HG03432 (cell line): ENCODE measurements around the gene LATS2.

Experiments used
- ATAC-seq: cut with Tn5 transposase; IDR thresholded peaks from one replicate; pipeline ENCODE4 v1.9.1; 2021; ENCODE audit warnings: mild to moderate bottlenecking, moderate library complexity; ENCODE audit not compliant: unreplicated experiment

The LATS2 gene

DNA sequence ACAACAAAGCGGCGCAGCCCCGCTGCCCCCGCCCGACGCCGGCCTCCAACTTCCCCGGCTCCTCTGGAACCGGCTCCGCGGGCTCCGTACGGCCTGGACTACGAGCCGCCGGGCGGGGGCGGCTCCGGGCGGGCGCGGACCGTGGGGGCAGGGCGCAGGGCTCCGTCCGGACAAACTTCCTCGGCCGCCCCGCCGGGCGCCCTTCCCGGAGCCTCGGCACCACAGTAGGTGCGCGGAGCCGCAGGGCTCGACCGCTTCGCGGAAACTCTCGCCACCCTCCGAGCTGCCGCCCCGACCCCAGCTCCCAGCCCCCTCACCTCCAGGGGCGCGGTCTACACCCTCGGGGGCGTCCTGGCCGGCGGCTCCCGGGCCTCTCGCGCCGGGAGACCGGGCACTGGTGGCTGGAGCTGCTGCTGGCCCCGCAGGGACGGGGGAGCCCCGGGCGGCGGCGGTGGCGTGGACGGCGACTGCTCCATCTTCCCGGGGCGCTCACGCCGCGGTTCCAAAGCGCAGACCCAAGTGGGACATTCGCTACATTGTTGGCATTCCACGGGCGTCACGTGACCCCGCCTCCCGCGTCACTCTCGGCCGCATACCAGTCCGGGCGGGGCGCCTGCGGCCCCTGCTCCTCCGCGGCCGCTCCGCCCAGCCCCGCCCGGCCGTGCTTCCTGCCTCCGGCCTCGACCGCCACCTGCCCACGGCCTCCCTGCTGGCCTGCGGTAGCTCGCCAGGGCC, at the start of gene LATS2:
Gene LATS2, minus strand, starts transcription at position 558 of the 735 bp plus-strand sequence. CDS start 15,560 bp downstream, outside the sequence.
- peak; percentile 91 for ATAC-seq

DNA sequence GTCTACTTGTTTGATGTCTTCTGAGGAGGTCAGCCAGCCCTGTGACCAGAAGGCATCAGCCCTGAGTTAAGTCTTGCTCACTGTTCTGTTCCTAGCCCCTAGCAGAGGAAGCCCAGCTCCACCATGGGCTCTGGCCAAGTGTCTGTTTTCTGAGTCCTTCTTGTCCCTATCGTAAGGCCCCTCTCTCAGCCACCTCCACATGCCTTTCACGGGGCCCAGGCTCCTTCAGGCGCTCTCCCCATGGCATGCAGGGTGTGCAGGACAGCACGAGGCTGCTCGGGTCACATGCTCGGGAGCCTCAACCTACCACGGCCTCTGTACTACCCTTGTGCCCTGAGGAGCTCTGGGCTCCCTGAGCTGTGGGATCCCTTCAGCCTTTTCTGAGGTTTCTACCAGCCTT, 47.8 kb upstream of the LATS2 start:
- no peak for ATAC-seq

DNA sequence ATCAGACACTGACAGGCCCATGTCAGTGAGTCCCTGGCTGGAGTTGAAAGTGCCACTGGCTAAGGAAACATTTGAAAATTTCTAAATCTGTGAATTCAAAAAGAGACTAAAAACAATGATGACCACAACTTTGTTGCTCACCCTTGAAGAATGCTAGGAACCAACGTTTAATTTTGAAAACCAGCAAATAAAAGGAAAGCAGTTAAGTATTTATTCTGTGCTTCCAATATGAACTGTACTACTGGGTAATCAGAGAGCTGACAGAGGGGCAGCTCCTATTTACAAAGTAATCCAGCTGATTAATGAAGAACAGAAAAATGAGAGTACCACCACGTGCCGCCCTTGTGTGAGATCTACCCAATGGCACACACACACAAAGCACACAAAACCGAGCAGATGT, 44.7 kb upstream of the LATS2 start:
- no peak for ATAC-seq

DNA sequence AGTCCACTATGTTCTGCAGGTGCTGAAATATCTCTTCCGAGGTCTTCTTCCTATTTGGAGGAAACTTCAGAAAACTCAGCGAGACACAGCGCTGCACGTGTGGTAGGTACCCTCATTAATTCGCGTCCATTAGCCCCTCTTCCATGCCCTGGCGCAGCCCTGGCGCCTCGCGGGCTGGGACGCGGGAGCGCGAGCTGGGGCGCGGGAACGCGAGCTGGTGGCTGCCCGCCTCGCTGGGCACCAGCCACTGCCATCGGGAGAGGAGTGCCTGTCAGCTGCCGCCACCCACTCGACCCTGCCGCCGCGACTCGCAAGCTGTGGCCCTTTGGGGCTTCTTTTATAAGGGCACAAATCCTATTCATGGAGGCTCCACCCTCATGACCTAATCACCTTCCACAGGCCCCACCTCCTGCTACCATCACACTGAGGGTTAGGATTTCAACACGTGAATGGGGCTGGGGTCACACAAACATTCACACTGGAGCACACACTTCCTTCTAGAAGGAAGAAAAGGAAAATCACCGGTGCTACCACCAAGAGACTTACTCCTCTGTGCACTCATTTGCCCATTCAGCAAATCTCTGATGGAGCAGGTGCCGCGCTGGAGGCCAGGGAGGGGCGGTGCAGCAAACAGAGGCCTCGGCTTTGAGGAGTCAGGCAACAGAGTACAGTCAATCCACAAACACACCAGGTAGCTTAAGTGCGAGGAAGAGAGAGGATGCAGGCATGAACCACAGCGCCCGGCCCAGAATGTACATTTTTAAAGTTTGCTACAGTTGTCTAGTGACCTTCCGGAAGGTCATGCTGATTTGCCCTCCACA, 43.0 kb upstream of the LATS2 start:
- ATAC-seq, result no peak

DNA sequence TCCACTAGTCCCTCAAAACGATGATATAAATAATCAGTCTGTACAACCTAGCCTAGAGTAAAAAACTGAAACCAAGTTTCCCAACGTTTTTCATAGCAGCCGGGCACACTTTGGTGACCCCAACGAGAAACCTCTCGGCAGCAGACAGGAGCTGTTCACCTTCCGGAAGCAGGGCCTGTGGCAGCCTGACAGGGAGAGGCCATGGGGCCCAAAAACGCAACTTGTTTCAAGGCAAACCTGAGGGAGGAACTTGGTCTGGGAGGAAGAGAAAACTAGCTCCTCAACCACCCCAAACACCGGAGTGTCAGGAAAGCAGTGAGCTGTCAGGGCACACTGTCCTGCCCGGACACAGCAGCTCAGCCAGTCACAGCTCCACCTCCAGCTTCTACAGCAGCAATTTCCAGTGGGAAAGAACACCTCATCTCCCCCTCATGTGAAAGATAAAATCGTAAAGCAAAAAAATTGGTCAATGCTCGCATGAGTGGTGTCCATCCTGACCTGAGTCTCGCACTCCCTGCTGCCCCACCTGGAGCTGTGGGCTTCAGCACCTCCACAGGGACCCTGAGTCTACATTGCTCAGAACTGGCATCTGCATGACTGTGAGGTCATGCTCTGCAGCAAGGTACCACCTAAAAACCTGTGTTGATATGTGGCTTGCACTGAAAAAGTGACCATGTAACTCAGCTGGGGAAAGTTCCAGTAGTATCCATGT, 40.6 kb upstream of the LATS2 start:
- no peak for ATAC-seq

DNA sequence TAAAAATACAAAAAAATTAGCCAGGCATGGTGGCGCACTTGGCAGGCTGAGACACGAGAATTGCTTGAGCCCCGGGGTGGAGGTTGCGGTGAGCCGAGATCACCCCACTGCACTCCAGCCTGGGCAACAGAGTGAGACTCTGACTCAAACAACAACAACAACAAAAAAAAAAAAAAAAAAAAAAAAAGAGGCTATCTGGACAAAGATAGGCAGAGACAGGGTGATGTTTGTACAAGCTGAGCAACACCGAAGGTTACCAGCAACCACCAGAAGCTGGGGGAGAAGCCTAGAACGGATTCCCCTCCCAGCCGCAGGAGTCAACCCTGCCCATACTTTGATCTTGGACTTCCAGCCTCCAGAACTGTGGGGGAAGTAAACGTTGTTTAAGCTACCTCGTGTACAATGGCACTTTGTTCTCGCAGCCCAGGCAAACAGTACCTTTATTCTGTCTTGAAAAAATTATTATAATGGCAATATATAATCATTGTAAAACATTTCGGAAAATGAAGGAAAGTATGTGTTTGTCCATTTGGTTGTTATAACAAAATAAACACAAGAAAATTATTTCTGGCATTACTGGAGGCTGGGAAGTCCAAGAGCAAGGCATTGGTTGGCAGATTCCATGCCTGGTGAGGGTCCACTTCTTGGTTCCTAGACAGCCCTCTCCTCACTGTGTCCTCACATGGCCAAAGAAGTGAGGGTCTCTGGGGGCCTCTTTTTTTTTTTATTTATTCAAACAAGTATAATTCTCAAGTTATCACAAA, 39.8 kb upstream of the LATS2 start:
- no peak for ATAC-seq

DNA sequence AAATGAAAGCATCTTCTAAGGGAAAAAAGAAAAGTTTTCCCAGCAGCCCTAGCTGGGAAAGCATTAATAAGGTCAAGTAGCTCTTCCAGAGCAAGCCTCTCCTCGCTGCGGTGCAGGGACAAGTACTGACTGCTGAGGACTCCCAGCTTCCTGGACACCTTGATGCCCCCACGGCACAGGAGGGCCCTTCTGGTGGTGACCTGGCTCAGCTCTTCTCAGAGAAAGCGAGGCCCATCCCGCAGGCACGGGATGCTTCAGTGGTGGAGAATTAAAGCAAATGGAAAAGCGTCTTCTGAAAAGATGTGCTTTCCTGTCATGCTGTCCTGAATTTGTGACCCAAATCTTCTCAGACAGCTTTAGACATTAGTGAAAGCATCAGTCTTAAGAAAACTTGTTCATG, 38.8 kb upstream of the LATS2 start:
- no peak for ATAC-seq

DNA sequence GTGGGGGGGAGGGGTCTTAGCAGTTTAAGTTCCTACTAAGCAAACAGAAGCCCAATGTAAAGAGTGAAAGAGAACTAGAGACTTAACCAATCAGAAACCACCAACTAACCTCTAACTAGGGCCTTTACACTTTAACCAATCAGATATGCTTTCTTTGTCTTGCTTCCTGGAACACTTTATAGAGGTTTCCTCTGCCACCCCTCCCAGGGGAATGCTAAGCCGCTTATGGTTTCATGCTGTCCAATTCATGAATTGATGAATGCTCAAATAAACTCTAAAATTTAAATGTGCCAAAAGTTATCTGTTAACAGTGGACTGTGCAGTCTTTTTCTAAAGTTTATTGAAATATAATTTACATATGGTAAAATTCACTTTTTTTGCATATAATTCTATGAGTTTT, 33.9 kb upstream of the LATS2 start:
- no peak for ATAC-seq

DNA sequence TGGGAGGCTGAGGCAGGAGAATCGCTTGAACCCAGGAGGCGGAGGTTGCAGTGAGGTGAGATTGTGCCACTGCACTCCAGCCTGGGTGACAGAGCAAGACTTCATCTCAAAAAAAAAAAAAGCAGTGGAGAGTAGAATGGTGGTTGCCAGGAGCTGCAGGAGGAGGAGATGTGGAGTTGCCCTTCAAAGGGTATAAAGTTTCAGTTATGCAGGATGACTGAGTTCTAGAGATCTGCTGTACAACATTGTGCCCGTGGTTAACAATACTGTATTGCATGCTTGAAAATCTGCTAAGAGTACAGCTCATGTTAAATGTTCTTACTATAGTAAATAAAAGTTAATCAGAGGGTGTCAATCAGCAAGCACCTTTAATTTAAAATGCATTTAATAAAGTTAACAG, 28.4 kb upstream of the LATS2 start:
- no peak for ATAC-seq

DNA sequence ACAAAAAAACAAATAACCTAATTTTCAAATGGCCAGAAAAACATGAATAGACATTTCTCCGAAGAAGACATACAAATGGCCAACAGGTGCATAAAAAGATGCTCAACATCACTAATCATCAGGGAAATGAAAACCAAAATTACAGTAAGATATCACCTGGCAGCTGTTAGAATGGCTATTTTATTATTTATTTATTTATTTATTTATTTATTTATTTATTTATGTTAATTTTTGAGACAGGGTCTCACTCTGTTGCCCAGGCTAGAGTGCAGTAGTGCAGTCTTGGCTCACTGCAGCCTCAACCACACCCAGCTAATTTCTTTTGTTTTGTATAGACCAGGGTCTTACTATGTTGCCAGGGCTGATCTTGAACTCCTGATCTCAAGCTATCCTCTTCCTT, 27.1 kb upstream of the LATS2 start:
- ATAC-seq, result no peak

DNA sequence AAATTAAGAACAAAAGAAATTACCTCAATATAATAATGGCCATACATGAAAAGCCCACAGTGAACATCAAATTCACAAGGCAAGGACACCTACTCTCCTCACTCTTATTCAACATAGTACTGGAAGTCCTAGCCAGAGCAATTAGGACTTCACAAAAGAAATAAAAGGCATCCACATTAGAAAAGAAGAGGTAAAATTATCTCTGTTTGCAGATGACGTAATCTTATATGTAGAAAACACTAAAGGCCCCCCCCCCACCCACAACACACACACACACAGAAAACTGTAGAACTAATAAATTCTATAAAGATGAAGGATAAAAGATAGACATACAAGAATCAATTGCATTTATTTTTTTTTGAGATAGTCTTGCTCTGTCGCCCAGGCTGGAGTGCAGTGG, 25.5 kb upstream of the LATS2 start:
- no peak for ATAC-seq

DNA sequence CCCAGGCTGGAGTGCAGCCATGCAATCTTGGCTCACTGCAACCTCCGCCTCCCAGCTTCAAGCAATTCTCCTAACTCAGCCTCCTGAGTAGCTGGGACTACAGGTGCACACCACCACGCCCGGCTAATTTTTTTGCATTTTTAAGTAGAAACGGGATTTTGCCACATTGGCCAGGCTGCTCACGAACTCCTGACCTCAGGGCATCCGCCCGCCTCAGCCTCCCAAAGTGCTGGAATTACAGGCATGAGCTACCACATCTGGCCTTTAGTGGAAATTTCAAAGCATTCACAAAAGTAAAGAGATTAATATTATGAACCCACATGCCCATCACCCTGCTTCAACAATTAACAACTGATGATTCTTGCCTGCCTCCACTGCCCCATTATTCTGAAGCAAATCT, 20.5 kb upstream of the LATS2 start:
- no peak for ATAC-seq

DNA sequence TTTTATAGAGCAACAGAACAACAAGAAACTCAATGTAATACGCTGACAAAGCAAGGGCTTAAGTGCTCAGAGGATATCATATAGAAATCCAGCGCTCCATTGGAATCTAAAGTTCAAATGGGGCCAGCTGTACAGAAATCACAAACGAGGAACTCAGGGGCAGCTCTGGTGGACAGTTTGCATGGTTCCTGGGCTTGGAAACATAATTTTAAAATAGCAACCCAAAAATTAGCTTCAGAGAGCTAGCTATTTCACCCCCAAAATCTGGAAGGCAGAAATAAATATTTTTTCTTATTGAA, 19.2 kb upstream of the LATS2 start:
- ATAC-seq, result no peak

DNA sequence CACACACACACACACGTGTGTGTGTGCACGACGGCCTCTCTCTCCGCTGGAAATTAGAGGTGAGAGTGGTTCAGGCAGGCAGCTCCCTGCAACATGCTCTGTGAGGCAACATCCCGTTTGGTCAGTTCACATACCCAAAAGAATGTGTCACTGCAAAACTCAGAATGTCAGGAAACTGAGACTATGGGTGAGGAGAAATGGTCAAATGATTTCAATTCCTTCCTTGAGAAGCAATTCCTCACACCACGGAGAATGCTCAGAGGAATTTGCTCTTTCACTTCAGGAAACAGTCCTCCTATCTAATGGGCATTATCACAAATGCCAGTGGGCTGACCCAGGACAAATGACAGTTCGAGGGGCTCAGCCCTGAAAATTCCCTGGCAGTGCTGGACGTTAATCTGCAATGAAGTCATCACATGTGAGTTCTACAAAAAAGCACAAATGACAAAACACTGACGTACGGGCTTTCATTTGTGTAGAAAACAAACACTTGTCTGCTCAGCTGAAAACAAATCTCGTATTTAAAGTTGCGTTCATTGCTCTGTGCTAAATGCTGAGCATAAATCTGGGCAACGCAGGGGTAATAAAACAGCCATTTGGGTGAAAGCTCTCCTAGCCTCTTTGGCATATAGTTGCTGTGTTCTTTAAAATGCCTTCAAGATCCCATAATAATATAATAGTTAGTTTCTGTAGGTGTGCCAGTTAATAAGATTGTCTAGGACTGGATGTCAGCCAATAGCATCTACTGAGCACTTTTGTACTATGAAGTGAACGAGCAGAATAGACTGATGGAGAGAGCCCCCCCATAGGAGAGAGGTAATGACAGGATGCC, 18.6 kb upstream of the LATS2 start:
- no peak for ATAC-seq

DNA sequence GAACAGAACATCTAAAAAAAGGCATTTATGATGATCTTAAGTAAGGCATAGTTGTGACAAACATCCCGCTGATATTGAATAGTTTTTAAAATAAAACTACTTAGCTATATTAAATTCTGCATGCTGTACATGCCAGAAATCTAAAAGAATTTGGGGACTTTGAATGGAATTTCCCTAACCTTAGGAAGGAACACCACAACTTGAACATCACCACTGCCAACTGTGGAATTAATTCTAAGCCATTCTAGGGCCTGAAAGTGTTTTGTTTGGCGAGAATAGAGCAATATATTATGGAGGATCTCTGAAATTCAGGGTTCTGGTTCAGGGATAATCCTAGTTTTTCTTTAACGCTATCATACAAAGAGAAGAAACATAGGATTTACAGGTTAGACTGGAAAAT, 17.8 kb upstream of the LATS2 start:
- ATAC-seq, result no peak

DNA sequence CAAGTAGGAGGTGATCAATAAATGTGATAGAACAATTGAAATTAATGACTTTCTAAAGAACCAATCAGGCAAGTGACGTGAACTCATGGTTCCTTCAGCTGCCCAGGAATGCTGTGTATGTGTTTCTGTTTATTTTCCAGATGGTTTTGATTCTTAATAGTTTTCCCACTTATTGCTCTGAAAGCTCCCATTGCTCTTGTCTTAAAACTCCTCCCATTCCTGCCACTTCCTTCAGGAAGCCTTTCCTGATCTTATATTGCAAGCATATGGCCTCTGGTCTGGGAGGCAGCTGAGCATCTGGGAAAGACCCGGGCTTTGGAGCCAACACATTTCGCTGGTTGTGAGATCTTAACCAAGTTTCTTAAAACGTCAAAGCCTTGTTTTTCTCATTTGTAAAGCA, 17.1 kb upstream of the LATS2 start:
- no peak for ATAC-seq

DNA sequence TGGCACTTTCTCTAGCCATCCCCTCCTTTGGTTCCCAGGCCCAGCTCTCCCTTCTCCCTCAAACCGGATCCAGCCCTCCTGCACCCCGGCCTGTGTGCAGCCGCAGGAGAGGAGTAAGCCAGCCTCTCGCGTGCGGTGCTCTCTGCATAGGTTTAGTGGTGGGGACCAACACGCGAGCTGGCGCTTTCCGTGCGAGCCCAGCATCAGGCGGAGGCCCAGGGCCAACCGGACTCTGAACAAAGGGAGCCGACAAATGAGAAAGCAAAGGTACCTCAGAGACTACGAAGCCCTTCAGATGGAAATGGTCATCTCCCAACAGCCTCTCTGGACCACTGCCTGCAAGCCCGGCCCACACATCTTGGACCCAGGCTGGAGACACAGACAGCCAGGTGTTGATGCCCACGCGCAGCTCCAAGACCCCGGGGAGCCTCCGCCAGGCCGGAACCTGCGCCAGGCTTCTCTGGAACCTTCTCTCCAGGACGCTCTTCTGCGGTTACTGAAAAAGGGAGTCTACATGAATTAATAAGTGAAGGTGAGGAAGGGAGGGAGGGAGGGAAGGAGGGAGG, 16.5 kb upstream of the LATS2 start:
- no peak for ATAC-seq

DNA sequence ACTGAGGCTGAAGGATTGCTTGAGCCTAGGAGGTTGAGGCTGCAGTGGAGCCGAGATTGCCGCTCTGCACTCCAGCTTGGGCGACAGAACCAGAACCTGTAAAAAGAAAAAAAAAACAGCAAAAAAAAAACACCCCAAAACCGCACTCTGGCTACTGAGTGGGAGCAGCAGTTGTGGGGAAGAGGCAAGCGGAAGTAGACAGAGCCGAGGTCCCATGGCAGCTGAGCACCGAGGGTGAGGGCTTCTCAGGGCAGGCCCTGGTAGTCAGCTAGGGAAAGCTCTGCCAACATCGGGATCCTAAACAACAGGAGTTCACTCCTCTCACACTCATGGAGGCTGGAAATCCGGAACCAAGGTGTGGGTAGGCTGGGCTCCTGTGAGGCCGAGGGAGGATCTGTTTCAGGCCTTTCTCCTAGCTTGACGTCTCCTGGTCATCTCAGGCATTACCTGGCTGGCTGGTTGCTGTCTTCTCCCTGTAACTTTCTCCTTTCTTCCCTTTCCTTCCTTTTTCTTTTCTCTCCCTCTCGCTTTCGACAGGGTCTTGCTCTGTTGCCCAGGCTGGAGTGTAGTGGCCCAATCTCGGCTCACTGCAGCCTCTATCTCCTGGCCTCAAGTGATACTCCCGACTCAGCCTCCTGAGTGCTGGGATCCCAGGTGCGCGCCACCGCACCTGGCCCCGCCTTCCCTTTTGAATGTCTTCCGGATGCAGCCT, 15.8 kb upstream of the LATS2 start:
- no peak for ATAC-seq

DNA sequence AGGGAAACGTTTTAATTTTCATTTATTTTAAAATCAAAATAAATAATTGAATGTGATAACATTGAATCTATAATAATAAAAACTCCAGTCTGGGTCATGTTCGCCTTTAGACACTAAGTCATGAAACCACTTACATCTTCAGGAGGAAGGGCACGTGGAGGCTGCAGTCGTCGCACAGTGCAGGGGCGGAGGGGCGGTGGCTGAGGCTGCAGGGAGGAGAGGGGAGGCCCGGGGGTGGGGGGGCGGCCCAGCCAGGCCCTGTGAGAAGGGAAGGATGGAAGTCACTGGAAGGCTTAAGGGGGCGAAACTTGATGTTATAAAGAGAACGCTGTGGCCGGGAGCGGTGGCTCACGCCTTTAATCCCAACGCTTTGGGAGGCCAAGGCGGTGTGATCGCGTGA, 14.9 kb upstream of the LATS2 start:
- no peak for ATAC-seq
